ENCODE measurements around the gene PSG11. TPM values are rescaled to one million over a fixed set of nuclear protein-coding genes. Genes with fewer than 3 reads are reported as not detected.

Gene PSG11
- total RNA-seq, 1 experiment from 2014 or later, result not detected

- POLR2A ChIA-PET (ENCODE audit: unreplicated experiment), result no interaction called here
- no peak overlapping the region for H2AFZ ChIP-seq
- no peak overlapping the region for H3K4me2 ChIP-seq
- no peaks in the 10 kb centered on the region for H3K4me1 ChIP-seq (replicated peaks; ENCODE audit: insufficient read depth)
- H3K27ac ChIP-seq, result no peak overlapping the region
- no peaks in the 10 kb centered on the region for H3K79me2 ChIP-seq (ENCODE audit: low read depth)
- no peaks in the 10 kb centered on the region for H3F3A ChIP-seq (ENCODE audit: insufficient read depth, low read depth)
- no peak for DNase-seq
- TF ChIP-seq EZH2 (IDR thresholded peaks at IDR 0.05; ENCODE audit: low read depth) (no peak), CTCF (conservative IDR thresholded peaks at IDR 0.05) (no peak)
- no TSS peak for BruUV-seq (replicated peaks)
- CTCF ChIA-PET, result no interaction called here
- H3K27me3 ChIP-seq (ENCODE audit: insufficient read depth, low read depth), result no peaks in the 10 kb centered on the region; the same call in 1 of the 2 replicates
- intact Hi-C loops (cut with micrococcal nuclease; ENCODE audit: unreplicated experiment), result no loop called here
- no peaks in the 10 kb centered on the region for H3K9me3 ChIP-seq (ENCODE audit: insufficient read depth, low read depth)
- H3K4me3 ChIP-seq, result no peak overlapping the region
- H4K20me1 ChIP-seq (ENCODE audit: insufficient read depth), result no peaks in the 10 kb centered on the region
- no peaks in the 10 kb centered on the region for H3K36me3 ChIP-seq (ENCODE audit: low read depth)
- H3K9me2 ChIP-seq (ENCODE audit: insufficient read depth), result no peaks in the 10 kb centered on the region
Observed at GRCh38 chr19:42965176-42965575, 61.1 kb downstream of the PSG11 start.

- Histone ChIP-seq H3K27me3 (ENCODE audit: insufficient read depth, low read depth) (no peaks in the 10 kb centered on the region; the same call in 1 of the 2 replicates), H4K20me1 (ENCODE audit: insufficient read depth) (no peaks in the 10 kb centered on the region), H3K27ac (no peak overlapping the region), H3K9me2 (ENCODE audit: insufficient read depth) (no peaks in the 10 kb centered on the region), H2AFZ (no peak overlapping the region), H3F3A (ENCODE audit: insufficient read depth, low read depth) (no peaks in the 10 kb centered on the region), H3K36me3 (ENCODE audit: low read depth) (no peaks in the 10 kb centered on the region), H3K4me3 (no peak overlapping the region), H3K79me2 (ENCODE audit: low read depth) (no peaks in the 10 kb centered on the region), H3K4me1 (replicated peaks; ENCODE audit: insufficient read depth) (no peaks in the 10 kb centered on the region), H3K9me3 (ENCODE audit: insufficient read depth, low read depth) (no peaks in the 10 kb centered on the region), H3K4me2 (no peak overlapping the region)
- no peak for DNase-seq
- ChIA-PET POLR2A (ENCODE audit: unreplicated experiment) (no interaction called here), CTCF (no interaction called here)
- intact Hi-C loops (cut with micrococcal nuclease; ENCODE audit: unreplicated experiment), result no loop called here
- BruUV-seq (replicated peaks), result no TSS peak
- TF ChIP-seq CTCF (conservative IDR thresholded peaks at IDR 0.05) (no peak), EZH2 (IDR thresholded peaks at IDR 0.05; ENCODE audit: low read depth) (no peak)
Observed at GRCh38 chr19:42961119-42961518, 65.2 kb downstream of the PSG11 start.

Other genes with a start within 250 kb of the PSG11 start
- 0.72 TPM in 1 of 2 replicates, not detected in the other for gene PSG1, start 146.8 kb downstream of the PSG11 start, total RNA-seq (2021)
- not detected in 2 replicates for gene PSG6, start 108.6 kb downstream of the PSG11 start, total RNA-seq (2021)
- not detected in 2 replicates for gene PSG7, start 89.3 kb downstream of the PSG11 start, total RNA-seq (2021)
- gene PSG2, start 56.2 kb upstream of the PSG11 start, total RNA-seq (2021), result not detected in 2 replicates
- gene PSG5, start 160.1 kb upstream of the PSG11 start, total RNA-seq (2021), result 0.43 and 2.3 TPM in 2 replicates
- 0.24 TPM in 1 of 2 replicates, not detected in the other for gene PSG4, start 179.2 kb upstream of the PSG11 start, total RNA-seq (2021)
- not detected in 2 replicates for gene PSG9, start 243.1 kb upstream of the PSG11 start, total RNA-seq (2021)